Dendritic cell treated with granulocyte-macrophage colony-stimulating factor and Interleukin-4, amounts not matched to agents 40 ng/mL and 50 ng/mL, for 4 days (primary cell): ENCODE data around the gene OR1K1.
"Not testable (repeated sequence)": the region's sequence is repeated elsewhere in the genome, so short reads cannot be mapped to it uniquely, and the experiment has no call there.

Experiments used
- H3K27ac Mint-ChIP-seq: one replicate; pipeline ENCODE4 v1.8.0; 2022; ENCODE audit warnings: mild to moderate bottlenecking, mixed read lengths
- H3K27me3 Mint-ChIP-seq: one replicate; pipeline ENCODE4 v1.8.0; 2022; ENCODE audit warnings: mild to moderate bottlenecking, mixed read lengths
- H3K36me3 Mint-ChIP-seq: one replicate; pipeline ENCODE4 v1.8.0; 2022; ENCODE audit warnings: low read depth, mixed read lengths
- H3K4me1 Mint-ChIP-seq: one replicate; pipeline ENCODE4 v1.8.0; 2022; ENCODE audit warnings: low read depth, mixed read lengths
- H3K4me3 Mint-ChIP-seq: one replicate; pipeline ENCODE4 v1.8.0; 2022; ENCODE audit warnings: mild to moderate bottlenecking, moderate library complexity, mixed read lengths
- H3K9me3 Mint-ChIP-seq: one replicate; pipeline ENCODE4 v1.8.0; 2022; ENCODE audit warnings: mixed read lengths
- intact Hi-C: fragments of 100-400 bp; cut with micrococcal nuclease; formaldehyde crosslinking; loops from one replicate; pipeline ENCODE4 v1.15.0; 2022

OR1K1 gene

GRCh38 chr9:122821278-122821943 lies 21.5 kb downstream of the OR1K1 start:
- Mint-ChIP-seq H3K9me3 (no peaks in the 10 kb centered on the region), H3K4me1 (peaks cover 27% of the 10 kb centered on the region), H3K36me3 (peaks cover 69% of the 10 kb centered on the region), H3K27ac (no peak overlapping the region), H3K4me3 (no peak overlapping the region), H3K27me3 (no peaks in the 10 kb centered on the region)
- intact Hi-C loops, result no loop called here

DNA sequence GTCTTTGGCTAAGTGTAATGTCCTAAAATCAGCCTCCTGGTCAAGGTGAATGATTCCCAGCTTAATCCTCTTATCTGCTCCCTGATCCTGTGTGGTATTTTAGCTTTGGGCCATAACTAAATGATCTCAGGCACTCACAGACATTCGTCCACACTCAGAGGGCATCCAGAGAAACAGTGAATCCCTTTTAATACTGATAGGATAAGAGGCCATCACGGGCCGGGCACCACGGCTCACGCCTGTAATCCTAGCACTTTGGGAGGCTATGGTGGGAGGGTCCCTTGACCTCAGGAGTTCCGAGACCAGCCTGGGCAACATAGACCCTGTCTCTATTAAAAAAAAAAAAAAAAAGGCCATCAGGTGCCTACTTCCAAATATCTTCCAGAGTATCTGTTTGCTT lies 22.1 kb downstream of the OR1K1 start:
- H3K4me3 Mint-ChIP-seq, result no peak overlapping the region
- no peaks in the 10 kb centered on the region for H3K27me3 Mint-ChIP-seq
- no peaks in the 10 kb centered on the region for H3K9me3 Mint-ChIP-seq
- intact Hi-C loops, result no loop called here
- no peak overlapping the region for H3K27ac Mint-ChIP-seq
- peaks cover 63% of the 10 kb centered on the region for H3K36me3 Mint-ChIP-seq
- H3K4me1 Mint-ChIP-seq, result peaks cover 27% of the 10 kb centered on the region

DNA sequence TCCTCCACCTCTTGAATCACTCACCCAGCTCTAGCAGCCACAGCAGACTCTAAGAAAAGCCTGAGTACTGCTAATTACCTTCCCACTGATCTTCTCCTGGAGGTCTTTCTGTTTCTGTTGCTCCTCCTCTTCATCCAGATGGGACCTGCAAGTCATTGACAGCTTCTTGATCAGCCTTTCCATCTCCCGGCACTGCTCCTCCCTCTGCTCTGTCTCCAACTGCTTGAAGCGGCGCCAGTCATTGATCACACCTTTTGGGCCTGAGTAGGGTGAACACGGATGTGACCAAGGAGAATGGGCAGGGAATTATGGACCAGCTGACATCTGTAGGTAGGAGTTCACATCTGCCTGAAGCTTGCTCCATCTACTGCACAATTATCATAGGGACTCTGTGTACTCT lies 23.0 kb downstream of the OR1K1 start:
- intact Hi-C loops, result no loop called here
- Mint-ChIP-seq H3K27me3 (no peaks in the 10 kb centered on the region), H3K4me3 (no peak overlapping the region), H3K9me3 (no peaks in the 10 kb centered on the region), H3K27ac (peak overlapping the region; percentile 13), H3K4me1 (peaks cover 31% of the 10 kb centered on the region), H3K36me3 (peaks cover 60% of the 10 kb centered on the region)

DNA sequence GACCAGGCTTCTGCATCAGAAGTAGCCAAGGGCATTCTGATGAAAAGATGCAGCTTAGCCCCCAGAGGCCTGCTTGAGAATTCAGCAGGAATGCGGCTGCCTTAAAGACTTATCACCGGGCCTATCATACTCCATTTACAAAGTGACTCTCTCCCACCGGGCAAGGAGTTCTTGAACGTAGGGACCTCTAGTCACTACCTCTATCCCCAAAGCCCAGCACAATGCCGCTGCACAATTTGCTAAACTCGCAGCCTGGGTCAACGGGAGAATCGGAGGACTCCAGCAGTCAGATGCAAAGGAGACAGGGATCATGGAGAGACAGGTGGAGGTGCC lies 27.8 kb downstream of the OR1K1 start:
- Mint-ChIP-seq H3K27me3 (no peaks in the 10 kb centered on the region), H3K9me3 (no peaks in the 10 kb centered on the region), H3K4me1 (peaks cover 22% of the 10 kb centered on the region), H3K4me3 (peak overlapping the region; percentile 95), H3K36me3 (peaks cover 42% of the 10 kb centered on the region), H3K27ac (peak overlapping the region; percentile 98)
- intact Hi-C loops, result no loop called here

DNA sequence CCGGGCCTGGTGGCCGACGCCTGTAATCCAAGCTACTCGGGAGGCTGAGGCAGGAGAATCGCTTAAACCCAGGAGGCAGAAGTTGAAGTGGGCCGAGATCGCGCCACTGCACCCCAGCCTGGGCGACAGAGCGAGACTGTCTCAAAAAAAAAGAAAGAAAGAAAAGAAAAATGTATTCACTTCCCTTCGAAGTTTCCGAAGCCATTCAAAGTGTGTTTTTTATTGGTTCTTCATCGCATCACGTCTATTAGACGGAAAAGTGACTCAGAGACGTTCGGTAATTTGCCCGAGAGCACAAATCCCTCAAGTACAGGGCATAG lies 29.0 kb downstream of the OR1K1 start:
- peak overlapping the region; percentile 95 for H3K4me3 Mint-ChIP-seq
- intact Hi-C loops, H3K27me3 Mint-ChIP-seq, H3K9me3 Mint-ChIP-seq: not testable (repeated sequence)
- H3K36me3 Mint-ChIP-seq, result peaks cover 35% of the 10 kb centered on the region
- peak overlapping the region; percentile 98 for H3K27ac Mint-ChIP-seq
- peaks cover 18% of the 10 kb centered on the region for H3K4me1 Mint-ChIP-seq

- Mint-ChIP-seq H3K27ac (no peak overlapping the region), H3K4me3 (no peak overlapping the region), H3K9me3 (no peaks in the 10 kb centered on the region), H3K4me1 (peaks cover 8% of the 10 kb centered on the region), H3K36me3 (peaks cover 12% of the 10 kb centered on the region), H3K27me3 (no peaks in the 10 kb centered on the region)
- intact Hi-C loops, result no loop called here
Observed at GRCh38 chr9:122832194-122832593, 32.3 kb downstream of the OR1K1 start.

GRCh38 chr9:122835313-122835731 lies 35.4 kb downstream of the OR1K1 start:
- Mint-ChIP-seq H3K9me3 (no peaks in the 10 kb centered on the region), H3K4me1 (peaks cover 6% of the 10 kb centered on the region), H3K4me3 (no peak overlapping the region), H3K36me3 (no peaks in the 10 kb centered on the region), H3K27ac (no peak overlapping the region), H3K27me3 (no peaks in the 10 kb centered on the region)
- intact Hi-C loops, result no loop called here

GRCh38 chr9:122837266-122837850 lies 37.4 kb downstream of the OR1K1 start:
- Mint-ChIP-seq H3K27ac (no peak overlapping the region), H3K27me3 (no peaks in the 10 kb centered on the region), H3K4me1 (peaks cover 6% of the 10 kb centered on the region), H3K4me3 (no peak overlapping the region), H3K9me3 (no peaks in the 10 kb centered on the region), H3K36me3 (no peaks in the 10 kb centered on the region)
- intact Hi-C loops, result no loop called here

DNA sequence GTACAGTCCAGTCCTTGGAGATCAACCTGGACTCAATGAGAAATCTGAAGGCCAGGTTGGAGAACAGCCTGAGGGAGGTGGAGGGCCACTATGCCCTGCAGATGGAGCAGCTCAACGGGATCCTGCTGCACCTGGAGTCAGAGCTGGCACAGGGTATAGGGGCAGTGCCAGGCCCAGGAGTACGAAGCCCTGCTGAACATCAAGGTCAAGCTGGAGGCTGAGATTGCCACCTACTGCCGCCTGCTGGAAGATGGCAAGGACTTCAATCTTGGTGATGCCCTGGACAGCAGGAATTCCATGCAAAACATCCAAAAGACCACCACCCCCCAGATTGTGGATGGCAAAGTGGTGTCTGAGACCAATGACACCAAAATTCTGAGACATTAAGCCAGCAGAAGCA lies 38.5 kb downstream of the OR1K1 start:
- H3K27ac Mint-ChIP-seq, H3K27me3 Mint-ChIP-seq, intact Hi-C loops, H3K4me3 Mint-ChIP-seq, H3K36me3 Mint-ChIP-seq, H3K9me3 Mint-ChIP-seq, H3K4me1 Mint-ChIP-seq: not testable (repeated sequence)

- H3K27me3 Mint-ChIP-seq, result no peaks in the 10 kb centered on the region
- H3K36me3 Mint-ChIP-seq, result peaks cover 11% of the 10 kb centered on the region
- no peaks in the 10 kb centered on the region for H3K4me1 Mint-ChIP-seq
- H3K4me3 Mint-ChIP-seq, result no peak overlapping the region
- H3K27ac Mint-ChIP-seq, result no peak overlapping the region
- no peaks in the 10 kb centered on the region for H3K9me3 Mint-ChIP-seq
- intact Hi-C loops, result no loop called here
Observed at GRCh38 chr9:122841501-122841900, 41.6 kb downstream of the OR1K1 start.

GRCh38 chr9:122844137-122844536 lies 44.2 kb downstream of the OR1K1 start:
- no peaks in the 10 kb centered on the region for H3K9me3 Mint-ChIP-seq
- H3K27me3 Mint-ChIP-seq, result no peaks in the 10 kb centered on the region
- no peak overlapping the region for H3K27ac Mint-ChIP-seq
- peaks cover 28% of the 10 kb centered on the region for H3K36me3 Mint-ChIP-seq
- no peak overlapping the region for H3K4me3 Mint-ChIP-seq
- no peaks in the 10 kb centered on the region for H3K4me1 Mint-ChIP-seq
- intact Hi-C loops, result no loop called here

DNA sequence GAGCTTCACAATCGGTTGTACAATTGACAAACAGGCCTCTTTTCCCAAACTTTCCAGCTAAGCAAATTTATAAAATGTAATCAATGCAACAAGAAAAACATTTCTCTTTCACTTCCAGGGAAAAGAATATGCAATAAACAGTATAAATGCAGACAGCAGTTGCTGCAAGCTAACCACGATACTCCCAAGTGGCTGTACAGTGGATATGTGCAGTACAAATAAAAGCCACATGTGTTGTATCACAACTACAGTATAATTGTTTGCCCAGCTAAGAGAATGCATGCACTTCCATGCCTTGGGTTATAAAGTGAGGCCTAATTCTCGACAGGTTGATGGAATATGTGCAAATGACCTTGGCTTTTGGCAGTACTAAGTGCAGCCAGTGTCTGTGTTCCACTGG lies 45.2 kb downstream of the OR1K1 start:
- H3K4me3 Mint-ChIP-seq, result no peak overlapping the region
- no peaks in the 10 kb centered on the region for H3K27me3 Mint-ChIP-seq
- H3K36me3 Mint-ChIP-seq, result peaks cover 38% of the 10 kb centered on the region
- H3K9me3 Mint-ChIP-seq, result no peaks in the 10 kb centered on the region
- H3K27ac Mint-ChIP-seq, result no peak overlapping the region
- intact Hi-C loops, result no loop called here
- H3K4me1 Mint-ChIP-seq, result no peaks in the 10 kb centered on the region

DNA sequence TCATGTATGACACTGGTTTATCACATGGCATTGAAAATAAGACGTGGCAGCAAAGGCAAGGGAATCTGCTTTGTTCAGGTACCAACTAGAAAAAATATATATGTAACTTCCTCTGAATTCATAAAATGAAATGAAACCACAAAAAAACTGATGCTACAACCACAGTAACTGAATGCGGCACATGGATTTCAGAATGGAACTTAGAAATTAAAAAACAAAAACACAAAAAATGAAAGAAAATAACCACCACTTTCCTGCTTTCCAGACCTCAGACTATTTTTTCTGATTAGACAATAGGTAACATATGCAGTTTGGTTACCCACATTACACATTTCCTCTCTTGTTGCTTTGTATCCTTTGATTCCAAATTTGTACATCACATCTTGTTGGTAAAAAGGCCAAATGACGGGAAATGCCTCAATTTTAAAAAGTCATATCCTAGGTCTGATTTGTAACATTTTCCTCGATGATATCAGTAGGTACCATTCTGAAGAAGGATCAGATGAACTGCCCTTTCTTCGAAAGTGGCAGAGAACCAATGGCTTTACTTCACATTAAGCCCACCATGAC lies 46.5 kb downstream of the OR1K1 start:
- no peak overlapping the region for H3K27ac Mint-ChIP-seq
- no peaks in the 10 kb centered on the region for H3K4me1 Mint-ChIP-seq
- H3K9me3 Mint-ChIP-seq, result no peaks in the 10 kb centered on the region
- H3K36me3 Mint-ChIP-seq, result peaks cover 51% of the 10 kb centered on the region
- no peak overlapping the region for H3K4me3 Mint-ChIP-seq
- intact Hi-C loops, result no loop called here
- no peaks in the 10 kb centered on the region for H3K27me3 Mint-ChIP-seq

GRCh38 chr9:122848256-122848943 lies 48.5 kb downstream of the OR1K1 start:
- H3K4me3 Mint-ChIP-seq, result no peak overlapping the region
- H3K4me1 Mint-ChIP-seq, result no peaks in the 10 kb centered on the region
- intact Hi-C loops, result no loop called here
- H3K27ac Mint-ChIP-seq, result no peak overlapping the region
- H3K36me3 Mint-ChIP-seq, result peaks cover 61% of the 10 kb centered on the region
- H3K9me3 Mint-ChIP-seq, result no peaks in the 10 kb centered on the region
- H3K27me3 Mint-ChIP-seq, result no peaks in the 10 kb centered on the region
